GM18519 (cell line): ENCODE results near the gene THEM4.
"Not testable (repeated sequence)": the region's sequence is repeated elsewhere in the genome, so short reads cannot be mapped to it uniquely, and the experiment has no call there.

ENCODE experiments used
- ATAC-seq: cut with Tn5 transposase; IDR thresholded peaks from one replicate; pipeline ENCODE4 v1.9.1; 2021; ENCODE audit warnings: mild to moderate bottlenecking, moderate library complexity; ENCODE audit not compliant: unreplicated experiment, low FRiP score

THEM4 gene

DNA sequence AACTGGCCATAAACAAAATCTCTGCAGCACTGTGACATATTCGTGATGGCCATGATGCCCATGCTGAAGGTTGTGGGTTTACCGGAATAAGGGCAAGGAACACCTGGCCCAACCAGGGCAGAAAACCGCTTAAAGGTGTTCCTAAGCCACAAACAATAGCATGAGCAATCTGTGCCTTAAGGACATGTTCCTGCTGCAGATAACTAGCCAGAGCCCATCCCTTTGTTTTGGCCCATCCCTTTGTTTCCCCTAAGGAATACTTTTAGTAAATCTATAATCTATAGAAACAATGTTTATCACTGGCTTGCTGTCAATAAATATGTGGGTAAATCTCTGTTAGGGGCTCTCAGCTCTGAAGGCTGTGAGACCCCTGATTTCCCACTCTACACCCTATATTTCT lies 8.5 kb downstream of the THEM4 start:
- not testable (repeated sequence) for ATAC-seq

DNA sequence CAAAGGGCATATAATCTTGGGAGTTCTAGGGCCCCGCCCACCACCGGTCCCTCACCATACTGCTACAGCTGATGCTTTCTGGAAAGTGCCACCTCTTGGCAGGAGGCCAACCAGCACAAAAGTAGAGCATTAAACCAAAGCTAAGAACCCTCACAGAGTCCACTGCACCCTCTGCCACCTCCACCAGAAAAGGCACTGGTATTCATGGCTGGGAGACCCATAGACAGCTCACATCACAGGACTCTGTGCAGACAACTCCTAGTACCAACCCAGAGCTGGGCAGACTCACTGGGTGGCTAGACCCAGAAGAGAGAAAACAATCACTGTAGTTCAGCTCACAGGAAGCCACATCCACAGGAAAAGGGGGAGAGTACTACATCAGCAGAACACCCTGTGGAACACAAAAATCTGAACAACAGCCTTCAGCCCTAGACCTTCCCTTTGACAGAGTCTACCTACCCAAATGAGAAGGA lies 10.8 kb downstream of the THEM4 start:
- no peak for ATAC-seq

DNA sequence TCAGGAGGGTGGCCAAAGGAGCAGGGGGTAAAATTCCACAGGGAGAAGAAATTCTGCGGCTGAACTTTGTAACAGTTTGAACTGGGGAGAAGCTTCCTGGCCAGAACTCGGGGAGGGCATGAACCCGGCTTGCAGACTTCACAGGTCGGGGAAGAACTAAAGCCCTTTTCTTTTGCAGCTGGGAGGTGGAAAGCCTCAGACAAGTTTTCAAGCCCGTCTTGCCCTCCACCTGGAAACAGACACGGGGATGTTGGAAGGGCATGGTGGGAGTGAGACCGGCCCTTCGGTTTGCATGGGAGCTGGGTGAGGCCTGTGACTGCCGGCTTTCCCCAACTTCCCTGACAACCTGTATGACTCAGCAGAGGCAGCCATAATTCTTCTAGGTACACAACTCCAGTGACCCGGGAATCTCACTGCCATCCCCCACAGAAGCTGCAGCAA lies 11.3 kb downstream of the THEM4 start:
- no peak for ATAC-seq

DNA sequence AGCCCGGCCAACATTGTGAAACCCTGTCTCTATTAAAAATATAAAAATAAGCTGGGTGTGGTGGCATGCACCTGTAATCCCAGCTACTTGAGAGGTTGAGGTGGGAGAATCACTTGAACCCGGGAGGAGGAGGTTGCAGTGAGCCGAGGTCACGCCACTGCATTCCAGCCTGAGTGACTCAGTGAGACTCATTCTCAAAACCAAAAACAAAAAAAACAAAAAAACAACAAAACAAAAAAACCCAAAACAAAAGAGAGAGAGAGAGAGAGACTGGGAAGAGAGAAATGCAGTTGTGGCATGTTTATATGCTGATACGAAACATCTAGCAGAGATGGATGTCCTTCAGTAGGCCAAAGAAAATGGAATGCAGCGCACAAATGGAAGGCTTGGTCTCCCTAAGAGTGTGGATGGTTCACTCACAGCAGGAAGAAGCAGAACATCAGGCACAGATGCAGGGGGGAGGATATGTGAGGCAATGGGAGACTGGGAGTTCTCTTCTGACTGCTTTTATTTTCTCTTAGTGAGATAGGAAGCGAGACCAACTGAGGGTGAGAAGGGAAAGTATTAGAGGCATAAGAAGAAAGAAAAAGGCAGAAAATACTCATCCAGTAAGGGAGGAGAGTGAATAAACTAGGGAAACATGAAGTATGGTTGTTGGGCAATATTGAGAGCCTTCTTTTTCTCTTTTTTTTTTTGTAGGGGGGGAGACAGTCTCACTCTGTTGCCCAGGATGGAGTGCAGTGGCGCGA lies 16.0 kb downstream of the THEM4 start:
- ATAC-seq = no peak

DNA sequence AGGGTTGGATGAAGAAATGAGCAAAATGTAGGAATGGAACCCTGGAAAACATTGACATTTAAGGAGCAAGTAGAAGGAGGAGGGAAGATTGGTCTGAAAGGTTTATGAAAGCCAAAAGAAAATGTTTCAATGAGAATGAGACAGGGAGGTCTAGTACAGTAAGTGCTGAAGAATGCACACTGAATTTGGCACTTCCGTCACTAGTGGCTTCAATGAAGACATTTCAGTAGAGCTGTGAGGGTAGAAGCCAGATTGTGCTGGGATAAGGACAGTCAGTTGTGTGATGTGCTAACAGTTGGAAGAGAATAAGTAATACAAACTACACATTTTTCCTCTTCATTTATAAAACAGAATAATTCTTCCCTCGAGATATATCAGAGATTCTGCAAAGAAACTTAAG lies 17.1 kb downstream of the THEM4 start:
- no peak for ATAC-seq

GRCh38 chr1:151891512-151891911 lies 17.8 kb downstream of the THEM4 start:
- no peak for ATAC-seq

DNA sequence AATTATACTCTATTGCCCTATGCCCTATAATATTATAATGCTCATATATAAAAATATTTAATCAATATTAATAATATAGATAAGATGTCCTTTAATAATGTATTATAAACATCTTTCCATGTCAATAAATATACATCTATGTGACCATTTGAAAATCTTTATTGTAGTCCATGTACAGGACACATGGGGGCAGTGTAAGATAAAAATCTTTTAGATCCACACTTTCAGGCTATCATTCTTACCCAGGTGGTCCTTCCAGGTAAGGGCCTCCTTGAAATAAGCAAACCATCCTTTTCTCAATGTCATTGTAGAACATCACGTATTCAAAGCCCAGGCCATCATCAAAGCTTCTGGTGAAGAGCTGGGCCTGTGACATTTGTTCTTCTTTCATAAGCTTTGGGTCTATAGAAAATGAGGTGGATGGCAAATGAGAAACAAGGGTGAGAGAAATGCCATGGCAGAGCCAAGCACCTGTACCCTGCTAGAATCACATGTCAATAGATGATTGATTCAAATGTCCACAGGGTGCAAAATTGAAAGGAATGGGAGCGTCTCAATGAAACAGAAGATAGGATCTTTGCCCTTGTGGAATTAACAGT lies 20.2 kb downstream of the THEM4 start:
- ATAC-seq = no peak

DNA sequence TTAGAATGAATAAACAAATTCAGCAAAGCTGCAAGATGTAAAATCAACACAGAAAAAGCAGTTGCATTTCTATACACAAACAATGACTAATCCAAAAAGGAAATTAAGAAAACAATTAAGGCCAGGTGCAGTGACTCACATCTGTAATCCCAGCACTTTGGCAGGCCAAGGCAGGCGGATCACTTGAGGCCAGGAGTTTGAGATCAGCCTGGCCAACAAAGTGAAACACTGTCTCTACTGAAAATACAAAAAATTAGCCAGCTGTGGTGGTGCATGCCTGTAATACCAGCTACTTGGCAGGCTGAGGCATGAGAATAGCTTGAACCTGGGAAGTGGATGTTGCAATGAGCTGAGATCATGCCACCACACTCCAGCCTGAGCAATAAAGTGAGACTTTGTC lies 22.3 kb downstream of the THEM4 start:
- no peak for ATAC-seq

- no peak for ATAC-seq
Observed at GRCh38 chr1:151885479-151885878, 23.8 kb downstream of the THEM4 start.

DNA sequence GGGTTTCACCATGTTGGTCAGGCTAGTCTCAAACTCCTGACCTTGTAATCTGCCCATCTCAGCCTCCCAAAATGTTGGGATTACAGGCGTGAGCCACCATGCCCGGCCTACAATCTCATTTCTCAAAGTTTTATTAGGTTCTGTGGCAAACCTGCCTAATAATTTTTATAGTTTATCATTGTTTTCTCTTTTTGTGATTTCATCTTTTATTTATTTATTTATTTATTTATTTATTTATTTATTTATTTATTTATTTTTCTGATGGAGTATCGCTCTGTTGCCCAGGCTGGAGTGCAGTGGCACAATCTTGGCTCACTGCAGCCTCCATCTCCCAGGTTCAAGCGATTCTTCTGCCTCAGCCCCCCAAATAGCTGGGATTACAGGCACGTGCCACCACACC lies 24.4 kb downstream of the THEM4 start:
- ATAC-seq = not testable (repeated sequence)

GRCh38 chr1:151884445-151884844 lies 24.9 kb downstream of the THEM4 start:
- not testable (repeated sequence) for ATAC-seq

DNA sequence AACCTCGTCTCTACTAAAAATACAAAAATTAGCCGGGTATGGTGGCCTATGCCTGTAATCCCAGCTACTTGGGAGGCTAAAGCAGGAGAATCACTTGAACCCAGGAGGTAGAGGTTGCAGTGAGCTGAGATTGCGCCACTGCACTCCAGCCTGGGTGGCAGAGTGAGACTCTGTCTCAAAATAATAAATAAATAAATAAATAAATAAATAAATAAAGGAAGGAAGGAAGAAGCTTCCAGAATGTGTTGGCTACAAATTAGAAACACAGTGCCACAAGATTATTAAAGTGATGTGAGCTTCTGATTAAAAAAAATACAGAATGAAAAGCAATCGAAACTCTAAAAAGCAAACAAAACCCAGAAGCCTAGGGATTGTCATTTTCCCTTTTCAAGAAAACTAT lies 25.4 kb downstream of the THEM4 start:
- ATAC-seq = not testable (repeated sequence)

DNA sequence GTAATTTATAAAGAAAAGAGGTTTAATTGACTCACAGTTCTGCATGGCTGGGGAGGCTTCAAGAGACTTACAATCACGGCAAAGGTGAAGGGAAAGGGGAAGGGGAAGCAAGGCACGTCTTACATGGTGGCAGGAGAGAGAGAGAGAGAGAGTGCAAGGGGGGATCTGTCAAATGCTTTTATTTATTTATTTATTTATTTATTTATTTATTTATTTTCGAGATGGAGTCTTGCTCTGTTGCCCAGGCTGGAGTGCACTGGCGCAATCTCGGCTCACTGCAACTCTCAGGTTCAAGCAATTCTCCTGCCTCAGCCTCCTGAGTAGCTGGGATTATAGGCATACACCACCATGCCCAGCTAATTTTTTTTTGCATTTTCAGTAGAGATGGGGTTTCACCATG lies 26.4 kb downstream of the THEM4 start:
- ATAC-seq = not testable (repeated sequence)

DNA sequence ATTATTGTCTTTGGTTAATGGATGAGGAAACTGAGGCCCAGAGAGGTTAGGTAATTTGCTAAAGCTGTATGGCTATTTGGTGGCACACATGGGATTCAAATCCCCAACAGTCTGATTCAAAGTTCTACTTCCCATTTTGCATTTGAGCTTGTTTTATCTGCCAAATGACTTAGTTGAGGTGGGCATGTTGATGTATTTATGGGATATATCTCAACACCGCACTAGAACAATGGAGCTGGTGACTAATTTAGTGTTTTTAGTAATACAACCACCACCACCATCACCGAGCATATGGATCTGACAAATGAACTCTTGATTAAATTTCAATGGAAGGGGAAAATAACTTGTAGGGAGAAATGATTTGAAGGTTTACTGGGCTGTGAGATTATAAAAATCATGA lies 26.8 kb downstream of the THEM4 start:
- no peak for ATAC-seq

- ATAC-seq = no peak
Observed at GRCh38 chr1:151881479-151881878, 27.8 kb downstream of the THEM4 start.

DNA sequence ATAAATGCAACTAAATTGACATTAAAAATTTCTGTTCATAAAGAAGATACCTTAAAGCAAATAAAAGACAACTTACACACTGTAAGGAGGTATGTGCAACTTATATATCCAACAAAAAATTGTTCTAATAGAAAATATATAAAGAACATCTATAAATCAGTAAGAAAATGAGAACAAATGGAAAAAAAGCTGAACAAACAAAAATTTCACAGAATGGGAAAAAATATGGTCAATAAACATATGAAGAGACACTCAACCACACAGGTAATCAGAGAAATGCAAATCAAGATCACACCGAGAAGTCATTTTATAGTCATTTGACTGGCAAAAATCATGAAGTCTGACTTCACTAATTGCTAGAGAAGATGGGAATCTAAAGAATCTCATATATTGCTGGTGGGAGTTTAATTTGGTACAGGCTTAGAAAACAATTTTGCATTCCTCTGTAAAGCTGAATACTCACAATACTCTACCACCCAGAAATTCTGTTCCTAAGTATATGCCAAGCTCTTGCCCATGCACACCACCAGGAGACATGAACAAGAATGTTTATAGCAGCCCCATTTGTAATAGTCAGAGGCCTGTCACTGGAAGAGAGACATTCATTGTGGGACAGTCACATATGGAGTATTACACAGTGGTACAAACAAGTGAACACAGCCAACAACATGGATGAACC lies 33.8 kb downstream of the THEM4 start:
- ATAC-seq = no peak

DNA sequence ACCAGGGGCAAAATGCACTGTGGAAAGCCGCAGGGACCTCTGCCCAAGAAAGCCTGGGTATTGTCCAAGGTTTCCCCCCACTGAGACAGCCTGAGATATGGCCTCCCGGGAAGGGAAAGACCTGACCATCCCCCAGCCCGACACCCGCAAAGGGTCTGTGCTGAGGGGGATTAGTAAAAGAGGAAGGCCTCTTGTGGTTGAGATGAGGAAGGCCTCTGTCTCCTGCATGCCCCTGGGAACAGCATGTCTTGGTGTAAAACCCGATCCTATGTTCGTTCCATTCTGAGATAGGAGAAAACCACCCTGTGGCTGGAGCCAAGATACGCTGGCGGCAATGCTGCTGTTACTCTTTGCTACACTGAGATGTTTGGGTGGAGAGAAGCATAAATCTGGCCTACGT lies 36.5 kb downstream of the THEM4 start:
- ATAC-seq = not testable (repeated sequence)

DNA sequence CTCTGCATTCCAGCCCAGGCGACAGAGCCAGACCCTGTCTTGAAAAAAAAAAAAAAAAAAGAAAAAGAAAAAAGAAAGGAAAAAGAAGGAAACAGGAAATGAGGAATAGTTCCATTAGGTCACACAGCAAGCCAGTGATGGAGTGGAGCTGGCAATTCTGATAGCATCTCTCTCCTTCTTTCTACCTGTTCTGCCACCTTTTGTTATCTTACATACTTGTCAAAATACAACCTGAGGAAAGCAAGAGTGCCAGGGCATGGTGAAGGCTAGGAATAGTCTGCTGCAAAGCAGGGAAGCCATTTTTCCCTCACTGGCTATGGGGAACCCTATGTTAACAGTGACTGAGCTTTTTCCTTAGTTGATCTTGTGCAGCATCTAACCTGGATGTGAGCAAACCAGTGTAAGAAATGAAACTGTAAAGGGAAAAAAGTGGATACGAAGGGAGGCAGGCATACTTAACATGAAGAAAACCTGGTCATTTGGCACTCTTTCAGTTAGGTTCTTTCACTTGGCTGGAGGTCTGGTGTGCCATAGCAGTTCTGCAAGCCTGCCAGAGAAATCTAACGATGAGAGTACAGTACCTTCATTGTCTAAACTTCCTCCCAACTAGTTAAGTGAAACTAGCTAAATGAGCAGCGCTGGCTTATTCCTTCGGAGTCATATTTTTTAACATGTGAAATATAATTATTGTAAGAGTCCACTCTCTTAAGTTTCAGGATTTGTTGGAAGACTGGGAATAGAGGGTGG lies 37.9 kb downstream of the THEM4 start:
- ATAC-seq = no peak

- no peak for ATAC-seq
Observed at GRCh38 chr1:151868486-151868885, 40.8 kb downstream of the THEM4 start.

GRCh38 chr1:151867765-151868411 lies 41.4 kb downstream of the THEM4 start:
- no peak for ATAC-seq
